HCT116 (cell line): ENCODE data around the gene LFNG. TPM values are rescaled to one million over a fixed set of nuclear protein-coding genes. Genes with fewer than 3 reads are reported as not detected.

Source experiments
- ATAC-seq: fragments of 200-7000 bp; cut with Tn5 transposase; 2 replicates; pipeline ENCODE4 v1.9.1; 2020; ENCODE audit warnings: mild to moderate bottlenecking, moderate library complexity
- BruUV-seq: library from RNA; stranded (reverse); fragments of 400-500 nt; replicated peaks from 2 replicates; lab custom pipeline; 2021; lab: Mats Ljungman, UMichigan
- CTCF ChIA-PET: fragments of 300-600 bp; sonication (Branson Sonifier 250); formaldehyde crosslinking; loops from one replicate; lab custom pipeline; 2021; ENCODE audit warnings: antibody characterized with exemption; lab: Charles Lee
- POLR2A ChIA-PET: fragments of 300-600, 350-600 bp; sonication (Branson Sonifier 250); formaldehyde crosslinking; loops from one replicate; lab custom pipeline; 2021; ENCODE audit warnings: antibody characterized with exemption; lab: Charles Lee
- RAD21 ChIA-PET, 2 experiments: fragments of 300-600 bp; sonication (Branson Sonifier 250); formaldehyde crosslinking; loops; one replicate each; lab custom pipeline; 2023; ENCODE audit warnings: low total read pairs in 2 of 2; ENCODE audit not compliant: uncharacterized antibody in 2 of 2, unreplicated experiment in 2 of 2, low non-redundant PET in 1 of 2; lab: Charles Lee
- DNase-seq: peaks from one replicate; pipeline ENCODE4 v3.0.0-alpha.2; 2010; ENCODE audit warnings: low read depth, low spot score
- H2AFZ ChIP-seq: fragments of 200-600 bp; shearing (Covaris generic), sonication (generic); 2 replicates; pipeline ENCODE4 v1.6.1; 2017; ENCODE audit warnings: low read depth, mixed run types, mixed read lengths, antibody characterized with exemption, low read length; ENCODE audit not compliant: poor library complexity, severe bottlenecking
- H3K27ac ChIP-seq: 2 replicates; pipeline ENCODE4 v1.5.1; 2012; ENCODE audit warnings: low read depth, low read length
- H3K27me3 ChIP-seq: fragments of 200-600 bp; sonication (generic); 2 replicates; pipeline ENCODE4 v1.6.1; 2016; ENCODE audit warnings: mixed run types, low read length, mixed read lengths; ENCODE audit not compliant: insufficient read depth
- H3K36me3 ChIP-seq, 2 experiments: fragments of 200-500 bp in 1 of 2; fragments of 200-600 bp in 1 of 2; sonication (Bioruptor generic) in 1 of 2; sonication (generic) in 1 of 2; 2 replicates each; pipeline versions ENCODE4 v1.5.1 to v1.6.1; 2014 to 2016; ENCODE audit warnings: low read length in 2 of 2, inconsistent platforms in 1 of 2, mixed read lengths in 1 of 2, mixed run types in 1 of 2; ENCODE audit not compliant: insufficient read depth in 2 of 2, control insufficient read depth in 1 of 2
- H3K4me1 ChIP-seq, 2 experiments: fragments of 200-600 bp in 1 of 2; sonication (generic) in 1 of 2; 2 replicates each; pipeline versions ENCODE4 v1.5.1 to v1.6.1; 2012 to 2017; ENCODE audit warnings: low read length in 2 of 2, inconsistent platforms in 1 of 2, mild to moderate bottlenecking in 1 of 2, mixed read lengths in 1 of 2, mixed run types in 1 of 2, moderate library complexity in 1 of 2; ENCODE audit not compliant: insufficient read depth in 2 of 2, control insufficient read depth in 1 of 2
- H3K4me2 ChIP-seq: fragments of 200-600 bp; sonication (generic); 2 replicates; pipeline ENCODE4 v1.6.1; 2017; ENCODE audit warnings: mixed run types, low read length, mixed read lengths
- H3K4me3 ChIP-seq, 2 experiments: fragments of 200-600 bp in 1 of 2; sonication (generic) in 1 of 2; replicated peaks in 1 of 2; 2 replicates each; pipeline ENCODE4 v1.5.1; 2011 to 2016; ENCODE audit warnings: low read length in 2 of 2, control low read depth in 1 of 2, low read depth in 1 of 2, mild to moderate bottlenecking in 1 of 2, mixed read lengths in 1 of 2, mixed run types in 1 of 2
- H3K79me2 ChIP-seq: fragments of 200-600 bp; sonication (generic); 2 replicates; pipeline ENCODE4 v1.6.1; 2017; ENCODE audit warnings: mild to moderate bottlenecking, mixed run types, low read length, moderate library complexity, mixed read lengths; ENCODE audit not compliant: insufficient read depth
- H3K9ac ChIP-seq: fragments of 200-600 bp; sonication (generic); 2 replicates; pipeline ENCODE4 v1.6.1; 2016; ENCODE audit warnings: low read length, mixed read lengths
- H3K9me2 ChIP-seq: fragments of 200-600 bp; sonication (generic), shearing (Covaris generic); 2 replicates; pipeline ENCODE4 v1.6.1; 2017; ENCODE audit warnings: mixed run types, mild to moderate bottlenecking, moderate library complexity; ENCODE audit not compliant: insufficient read depth
- H3K9me3 ChIP-seq, 2 experiments: fragments of 200-500 bp in 1 of 2; fragments of 200-600 bp in 1 of 2; sonication (Bioruptor generic) in 1 of 2; sonication (generic) in 1 of 2; 2 replicates each; pipeline ENCODE4 v1.6.1; 2014 to 2017; ENCODE audit warnings: low read length in 2 of 2, mixed read lengths in 2 of 2, inconsistent platforms in 1 of 2, low read depth in 1 of 2, mild to moderate bottlenecking in 1 of 2, mixed run types in 1 of 2, moderate library complexity in 1 of 2; ENCODE audit not compliant: control insufficient read depth in 1 of 2, insufficient read depth in 1 of 2
- H4K20me1 ChIP-seq: fragments of 200-600 bp; sonication (generic), shearing (Covaris generic); 2 replicates; pipeline ENCODE4 v1.6.1; 2017; ENCODE audit warnings: mixed run types, mild to moderate bottlenecking, moderate library complexity; ENCODE audit not compliant: insufficient read depth
- EGR1 ChIP-seq: IDR thresholded peaks from 2 replicates; pipeline ENCODE4 v1.6.1; 2012; ENCODE audit warnings: low read depth
- ELF1 ChIP-seq: IDR thresholded peaks from 2 replicates; pipeline ENCODE4 v1.6.1; 2012; ENCODE audit warnings: low read depth, borderline replicate concordance
- FOSL1 ChIP-seq: IDR thresholded peaks from 2 replicates; pipeline ENCODE4 v1.6.1; 2012; ENCODE audit warnings: low read depth
- JUND ChIP-seq: IDR thresholded peaks from 2 replicates; pipeline ENCODE4 v1.6.1; 2012
- POLR2AphosphoS5 ChIP-seq: IDR thresholded peaks from 2 replicates; pipeline ENCODE4 v1.6.1; 2011; ENCODE audit warnings: mild to moderate bottlenecking, low read depth, low read length, moderate library complexity
- RAD21 ChIP-seq: IDR thresholded peaks from 2 replicates; pipeline ENCODE4 v1.6.1; 2012; ENCODE audit warnings: low read depth, mild to moderate bottlenecking
- SIN3A ChIP-seq: IDR thresholded peaks from 2 replicates; pipeline ENCODE4 v1.6.1; 2012; ENCODE audit warnings: low read depth
- SRF ChIP-seq: IDR thresholded peaks from 2 replicates; pipeline ENCODE4 v1.6.1; 2012; ENCODE audit warnings: low read depth
- TCF7L2 ChIP-seq: IDR thresholded peaks from 2 replicates; pipeline ENCODE4 v1.7.0; 2011; ENCODE audit warnings: borderline replicate concordance, inconsistent platforms; ENCODE audit not compliant: insufficient read depth, insufficient read length; ENCODE audit errors: extremely low read depth
- ZFX ChIP-seq: fragments of 450-650 bp; IDR thresholded peaks from 2 replicates; pipeline ENCODE4 v1.6.1; 2017
- intact Hi-C: fragments of 100-400 bp; cut with micrococcal nuclease; formaldehyde crosslinking; loops from 2 replicates; pipeline ENCODE4 v1.10.0; 2022
- total RNA-seq: library from RNA; stranded (reverse); gene quantifications from one replicate; pipeline ENCODE4 v1.2.1, GENCODE V29; 2021; ENCODE audit not compliant: unreplicated experiment

Gene LFNG
- total RNA-seq, 1 experiment from 2014 or later, result 14.3 TPM

- no peak overlapping the region for H3K9ac ChIP-seq
- H3K79me2 ChIP-seq, result no peaks in the 10 kb centered on the region
- H3K4me3 ChIP-seq, result no peak overlapping the region
- RAD21 ChIA-PET, result no interaction called here
- no peak overlapping the region for H3K4me2 ChIP-seq
- no peaks in the 10 kb centered on the region for H3K27me3 ChIP-seq
- H2AFZ ChIP-seq, result no peak overlapping the region
- no peaks in the 10 kb centered on the region for H3K9me2 ChIP-seq
- no TSS peak for BruUV-seq
- intact Hi-C loops, result no loop called here
- peaks cover 3 to 7% of the 10 kb centered on the region in 2 experiments; a peak in 2 of 4 replicates for H3K9me3 ChIP-seq
- no peak for DNase-seq
- POLR2A ChIA-PET, result no interaction called here
- CTCF ChIA-PET, result interaction anchor here (1.9 kb wide), 1 partner anchor 19 kb away, joined by 7 read pairs; no protein-coding TSS in a partner anchor
- H4K20me1 ChIP-seq, result no peaks in the 10 kb centered on the region
- TF ChIP-seq POLR2AphosphoS5 (no peak), FOSL1 (no peak), SRF (no peak), EGR1 (no peak), ELF1 (no peak), RAD21 (no peak)
- no peak overlapping the region for H3K27ac ChIP-seq
- H3K36me3 ChIP-seq, result no peaks in the 10 kb centered on the region
- ATAC-seq, result no peak
- no peaks in the 10 kb centered on the region for H3K4me1 ChIP-seq
Measured at GRCh38 chr7:2487586-2488271, 31.8 kb upstream of the LFNG start.

DNA sequence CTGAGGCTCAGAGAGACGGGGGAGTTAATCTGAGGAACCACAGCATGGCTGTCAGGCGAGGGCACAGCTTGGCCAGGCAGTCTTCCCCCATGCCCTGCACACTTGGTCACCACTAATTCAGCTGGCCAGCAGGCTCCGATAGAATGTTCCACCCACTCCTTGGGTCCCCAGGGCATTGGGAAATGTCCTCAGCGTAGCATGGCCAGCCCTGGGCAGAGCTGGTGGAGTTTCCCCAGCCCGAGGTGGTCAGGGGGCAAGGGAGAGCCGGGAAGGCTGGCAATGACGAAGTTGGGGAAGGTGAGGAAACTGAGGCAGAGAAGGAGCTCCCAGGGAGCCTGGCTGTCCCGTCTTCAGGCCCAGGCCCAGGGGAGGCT is 31.3 kb upstream of the LFNG start:
- DNase-seq, result no peak
- RAD21 ChIA-PET, result interaction anchor here in 1 of 2 experiments (0.5 kb wide), 1 partner anchor 10 kb away, joined by 3 read pairs; no protein-coding TSS in a partner anchor
- no peaks in the 10 kb centered on the region for H3K79me2 ChIP-seq
- no peak overlapping the region for H2AFZ ChIP-seq
- no peak overlapping the region for H3K4me2 ChIP-seq
- H3K4me3 ChIP-seq, result no peak overlapping the region
- H3K9ac ChIP-seq, result no peak overlapping the region
- ATAC-seq, result no peak
- POLR2A ChIA-PET, result no interaction called here
- intact Hi-C loops, result no loop called here
- no peaks in the 10 kb centered on the region for H3K27me3 ChIP-seq
- no peaks in the 10 kb centered on the region for H4K20me1 ChIP-seq
- H3K9me2 ChIP-seq, result no peaks in the 10 kb centered on the region
- no peaks in the 10 kb centered on the region for H3K36me3 ChIP-seq
- TF ChIP-seq JUND (no peak), RAD21 (no peak), TCF7L2 (no peak), SRF (no peak), SIN3A (no peak), ZFX (no peak)
- CTCF ChIA-PET, result interaction anchor here (1.9 kb wide), 1 partner anchor 19 kb away, joined by 7 read pairs; no protein-coding TSS in a partner anchor
- peaks cover 0 to 2% of the 10 kb centered on the region in 2 experiments; a peak in 2 of 4 replicates for H3K9me3 ChIP-seq
- no TSS peak for BruUV-seq
- H3K4me1 ChIP-seq, result no peaks in the 10 kb centered on the region
- H3K27ac ChIP-seq, result no peak overlapping the region
